GM12878 (cell line): ENCODE data around the gene GBA3. TPM values are rescaled to one million over a fixed set of nuclear protein-coding genes. Genes with fewer than 3 reads are reported as not detected.

ENCODE experiments used
- CHD1 ChIP-seq: IDR thresholded peaks from 2 replicates; pipeline ENCODE4 v1.6.1; 2012; ENCODE audit warnings: low read depth, low read length, improper control_type of control experiment
- CHD2 ChIP-seq: IDR thresholded peaks from 2 replicates; pipeline ENCODE4 v1.6.1; 2011; ENCODE audit warnings: low read depth, low read length, improper control_type of control experiment, borderline replicate concordance
- E2F8 ChIP-seq: fragments of 450-650 bp; IDR thresholded peaks from 2 replicates; pipeline ENCODE4 v1.6.1; 2018; ENCODE audit warnings: mild to moderate bottlenecking, low read depth, moderate library complexity; ENCODE audit not compliant: partially characterized antibody
- NBN ChIP-seq: fragments of 450-650 bp; IDR thresholded peaks from 2 replicates; pipeline ENCODE4 v1.6.1; 2016
- NFIC ChIP-seq: IDR thresholded peaks from 2 replicates; pipeline ENCODE4 v1.6.1; 2012; ENCODE audit warnings: low read depth, mild to moderate bottlenecking, inconsistent platforms, low read length, moderate library complexity
- REST ChIP-seq: IDR thresholded peaks from 2 replicates; pipeline ENCODE4 v1.6.1; 2012; ENCODE audit warnings: mild to moderate bottlenecking, low read depth, low read length
- SREBF2 ChIP-seq: IDR thresholded peaks from 2 replicates; pipeline ENCODE4 v1.6.1; 2012; ENCODE audit warnings: mild to moderate bottlenecking, low read length
- STAT1 ChIP-seq: fragments of 450-650 bp; conservative IDR thresholded peaks from 2 replicates; pipeline ENCODE4 v1.6.1; 2014; ENCODE audit warnings: antibody characterized with exemption, mild to moderate bottlenecking
- TCF12 ChIP-seq: IDR thresholded peaks from 2 replicates; pipeline ENCODE4 v1.6.1; 2011; ENCODE audit warnings: low read depth, mild to moderate bottlenecking, low read length
- ZNF207 ChIP-seq: fragments of 450-650 bp; IDR thresholded peaks from 2 replicates; pipeline ENCODE4 v1.6.1; 2014; ENCODE audit warnings: antibody characterized with exemption, mild to moderate bottlenecking, borderline replicate concordance
- ZNF592 ChIP-seq: fragments of 450-650 bp; IDR thresholded peaks from 2 replicates; pipeline ENCODE4 v1.6.1; 2017; ENCODE audit warnings: mild to moderate bottlenecking, moderate library complexity
- ZNF687 ChIP-seq: fragments of 450-650 bp; IDR thresholded peaks from 2 replicates; pipeline ENCODE4 v1.6.1; 2017; ENCODE audit warnings: mild to moderate bottlenecking, moderate library complexity
- ZSCAN29 ChIP-seq: fragments of 450-650 bp; IDR thresholded peaks from 2 replicates; pipeline ENCODE4 v1.6.1; 2017; ENCODE audit warnings: mild to moderate bottlenecking, moderate library complexity
- polyA plus RNA-seq, 11 experiments: library from polyadenylated mRNA; depleted of rRNA in 4 of 11; unstranded in 6 of 11; stranded (reverse) in 5 of 11; fragments of >200 nt; fragmentation: Nextera tagmentation in 4 of 11; fragmentation: Illumina TruSeq in 1 of 11; extraction: Ambion mirVana in 4 of 11; extraction: Trizol in 1 of 11; gene quantifications; 1 replicate in 1 of 11; 2 replicates in 10 of 11; pipeline versions ENCODE4 v1.2.1 to v1.2.3, GENCODE V29; 2011 to 2016; ENCODE audit warnings: inconsistent platforms in 2 of 11, missing spikeins in 2 of 11, low read depth in 1 of 11
- total RNA-seq, 4 experiments: library from RNA; depleted of rRNA in 3 of 4; stranded (reverse); fragments of >200 nt in 3 of 4; fragmentation: Illumina TruSeq in 1 of 4; extraction: Trizol in 1 of 4; gene quantifications; 2 replicates each; pipeline versions ENCODE4 v1.2.1 to v1.2.3, GENCODE V29; 2013 to 2021
- TF ChIP-seq, protein P1 (sequence below): IDR thresholded peaks from 2 replicates; pipeline ENCODE4 v1.6.1; 2011; ENCODE audit warnings: mild to moderate bottlenecking, low read depth, low read length, moderate library complexity; ENCODE audit not compliant: insufficient replicate concordance

GBA3 gene
- total and polyA plus RNA-seq, 10 of the 15 experiments (the other 5 are each of a cell fraction or from before 2014, with no cell fraction given) = 0.10 to 7.2 (median 0.27) TPM

GRCh38 chr4:22744478-22745062 lies 51.8 kb downstream of the GBA3 start (continued):
- TF ChIP-seq ZNF592 (no peak), CHD1 (no peak), ZNF687 (no peak), REST (no peak), E2F8 (no peak), ZNF207 (no peak), NFIC (no peak), TCF12 (no peak), SREBF2 (no peak), ZSCAN29 (no peak), STAT1 (no peak), CHD2 (0 out of 2 replicates have a peak, but pooled peaks have one; percentile 25), NBN (peak; percentile 58; the same call in 1 of the 2 replicates)
- TF ChIP-seq, protein P1, sequence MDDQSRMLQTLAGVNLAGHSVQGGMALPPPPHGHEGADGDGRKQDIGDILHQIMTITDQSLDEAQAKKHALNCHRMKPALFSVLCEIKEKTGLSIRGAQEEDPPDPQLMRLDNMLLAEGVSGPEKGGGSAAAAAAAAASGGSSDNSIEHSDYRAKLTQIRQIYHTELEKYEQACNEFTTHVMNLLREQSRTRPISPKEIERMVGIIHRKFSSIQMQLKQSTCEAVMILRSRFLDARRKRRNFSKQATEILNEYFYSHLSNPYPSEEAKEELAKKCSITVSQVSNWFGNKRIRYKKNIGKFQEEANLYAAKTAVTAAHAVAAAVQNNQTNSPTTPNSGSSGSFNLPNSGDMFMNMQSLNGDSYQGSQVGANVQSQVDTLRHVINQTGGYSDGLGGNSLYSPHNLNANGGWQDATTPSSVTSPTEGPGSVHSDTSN = no peak
